OCI-LY1 (cell line): ENCODE measurements around the gene PHOX2A.

ENCODE experiments used
- H2AFZ ChIP-seq: fragments of 200-600 bp; sonication (generic), shearing (Covaris generic); 2 replicates; pipeline ENCODE4 v1.6.0; 2014; ENCODE audit warnings: antibody characterized with exemption, mild to moderate bottlenecking, low read length
- H3F3A ChIP-seq: fragments of 200-600 bp; sonication (generic), shearing (Covaris generic); 2 replicates; pipeline ENCODE4 v1.6.0; 2014; ENCODE audit warnings: mild to moderate bottlenecking, antibody characterized with exemption, low read length, moderate library complexity; ENCODE audit not compliant: insufficient read depth
- H3K27ac ChIP-seq: fragments of 200-600 bp; sonication (generic); 2 replicates; pipeline ENCODE4 v1.5.1; 2014; ENCODE audit warnings: low read length, mixed run types, mild to moderate bottlenecking, low read depth; ENCODE audit not compliant: poor library complexity, severe bottlenecking
- H3K27me3 ChIP-seq: fragments of 200-600 bp; sonication (generic); 2 replicates; pipeline ENCODE4 v1.6.0; 2014; ENCODE audit warnings: antibody characterized with exemption, mild to moderate bottlenecking, low read length, moderate library complexity; ENCODE audit not compliant: insufficient read depth
- H3K36me3 ChIP-seq: fragments of 200-600 bp; sonication (generic); 2 replicates; pipeline ENCODE4 v1.6.1; 2014; ENCODE audit warnings: mild to moderate bottlenecking, antibody characterized with exemption, low read length, moderate library complexity, mixed read lengths; ENCODE audit not compliant: insufficient read depth
- H3K4me1 ChIP-seq: fragments of 200-600 bp; sonication (generic); 2 replicates; pipeline ENCODE4 v1.5.1; 2014; ENCODE audit warnings: mild to moderate bottlenecking, low read length, moderate library complexity; ENCODE audit not compliant: insufficient read depth, severe bottlenecking
- H3K4me2 ChIP-seq: fragments of 200-600 bp; sonication (generic), shearing (Covaris generic); 2 replicates; pipeline ENCODE4 v1.6.1; 2014; ENCODE audit warnings: low read length
- H3K4me3 ChIP-seq: fragments of 200-600 bp; sonication (generic); 2 replicates; pipeline ENCODE4 v1.5.1; 2014; ENCODE audit warnings: low read length, low read depth, mild to moderate bottlenecking, mixed read lengths; ENCODE audit not compliant: poor library complexity, severe bottlenecking
- H3K79me2 ChIP-seq: fragments of 200-600 bp; shearing (Covaris generic); 2 replicates; pipeline ENCODE4 v1.6.1; 2016; ENCODE audit warnings: mixed run types, low read length, mixed read lengths; ENCODE audit not compliant: insufficient read depth
- H3K9ac ChIP-seq: fragments of 200-600 bp; sonication (generic), shearing (Covaris generic); 2 replicates; pipeline ENCODE4 v1.6.1; 2014; ENCODE audit warnings: mild to moderate bottlenecking, low read length, mixed read lengths
- H3K9me2 ChIP-seq: fragments of 200-600 bp; sonication (generic), shearing (Covaris generic); 2 replicates; pipeline ENCODE4 v1.6.1; 2014; ENCODE audit warnings: low read depth, mild to moderate bottlenecking, low read length, mixed read lengths
- H3K9me3 ChIP-seq: fragments of 200-600 bp; shearing (Covaris generic); 2 replicates; pipeline ENCODE4 v1.6.1; 2014; ENCODE audit warnings: low read length, mixed read lengths
- H4K20me1 ChIP-seq: fragments of 200-600 bp; sonication (generic), shearing (Covaris generic); 2 replicates; pipeline ENCODE4 v1.6.0; 2016; ENCODE audit warnings: mild to moderate bottlenecking, low read length; ENCODE audit not compliant: insufficient read depth
- EZH2 ChIP-seq: fragments of 200-600 bp; sonication (generic), shearing (Covaris generic); IDR thresholded peaks from 2 replicates; pipeline ENCODE4 v1.8.0; 2017; ENCODE audit warnings: borderline replicate concordance, mixed run types, mild to moderate bottlenecking, antibody characterized with exemption, low read length, moderate library complexity, mixed read lengths
- TF ChIP-seq, protein P1 (sequence below): fragments of 200-600 bp; sonication (generic), shearing (Covaris generic); IDR thresholded peaks from 2 replicates; pipeline ENCODE4 v1.5.1; 2017; ENCODE audit warnings: mild to moderate bottlenecking, antibody characterized with exemption, low read length, moderate library complexity, mixed read lengths

The PHOX2A gene

GRCh38 chr11:72217841-72218240 lies 26.1 kb downstream of the PHOX2A start:
- Histone ChIP-seq H3K27me3 (no peaks in the 10 kb centered on the region), H4K20me1 (no peaks in the 10 kb centered on the region), H3K9me3 (no peaks in the 10 kb centered on the region), H3K4me3 (no peak overlapping the region), H3K79me2 (no peaks in the 10 kb centered on the region), H3F3A (no peaks in the 10 kb centered on the region), H3K4me1 (peaks cover 19% of the 10 kb centered on the region), H2AFZ (no peak overlapping the region), H3K4me2 (no peak overlapping the region), H3K36me3 (no peaks in the 10 kb centered on the region), H3K27ac (no peak overlapping the region), H3K9ac (no peak overlapping the region), H3K9me2 (no peaks in the 10 kb centered on the region)
- TF ChIP-seq, protein P1, sequence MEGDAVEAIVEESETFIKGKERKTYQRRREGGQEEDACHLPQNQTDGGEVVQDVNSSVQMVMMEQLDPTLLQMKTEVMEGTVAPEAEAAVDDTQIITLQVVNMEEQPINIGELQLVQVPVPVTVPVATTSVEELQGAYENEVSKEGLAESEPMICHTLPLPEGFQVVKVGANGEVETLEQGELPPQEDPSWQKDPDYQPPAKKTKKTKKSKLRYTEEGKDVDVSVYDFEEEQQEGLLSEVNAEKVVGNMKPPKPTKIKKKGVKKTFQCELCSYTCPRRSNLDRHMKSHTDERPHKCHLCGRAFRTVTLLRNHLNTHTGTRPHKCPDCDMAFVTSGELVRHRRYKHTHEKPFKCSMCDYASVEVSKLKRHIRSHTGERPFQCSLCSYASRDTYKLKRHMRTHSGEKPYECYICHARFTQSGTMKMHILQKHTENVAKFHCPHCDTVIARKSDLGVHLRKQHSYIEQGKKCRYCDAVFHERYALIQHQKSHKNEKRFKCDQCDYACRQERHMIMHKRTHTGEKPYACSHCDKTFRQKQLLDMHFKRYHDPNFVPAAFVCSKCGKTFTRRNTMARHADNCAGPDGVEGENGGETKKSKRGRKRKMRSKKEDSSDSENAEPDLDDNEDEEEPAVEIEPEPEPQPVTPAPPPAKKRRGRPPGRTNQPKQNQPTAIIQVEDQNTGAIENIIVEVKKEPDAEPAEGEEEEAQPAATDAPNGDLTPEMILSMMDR = no peak
- no peak for TF ChIP-seq EZH2

GRCh38 chr11:72216638-72217037 lies 27.3 kb downstream of the PHOX2A start, which contains the start of gene FOLR2:
Gene FOLR2, plus strand, starts transcription at chr11:72216794. Its CDS starts 1,791 bp downstream, at chr11:72218585.
- no peak within 1 kb of the TSS for H3K27ac ChIP-seq
- no peaks in the 10 kb centered on the region for H3K27me3 ChIP-seq
- TF ChIP-seq, protein P1 = no peak
- TF ChIP-seq EZH2 = no peak
- H3K9ac ChIP-seq = no peak within 1 kb of the TSS
- H3K9me3 ChIP-seq = no peaks in the 10 kb centered on the region
- H3F3A ChIP-seq = no peaks in the 10 kb centered on the region
- no peaks in the 10 kb centered on the region for H4K20me1 ChIP-seq
- H3K79me2 ChIP-seq = no peaks in the 10 kb centered on the region
- no peak within 1 kb of the TSS for H3K4me3 ChIP-seq
- no peak within 1 kb of the TSS for H2AFZ ChIP-seq
- no peaks in the 10 kb centered on the region for H3K36me3 ChIP-seq
- H3K9me2 ChIP-seq = no peaks in the 10 kb centered on the region
- peaks cover 7% of the 10 kb centered on the region for H3K4me1 ChIP-seq
- H3K4me2 ChIP-seq = no peak within 1 kb of the TSS

GRCh38 chr11:72209101-72209500 lies 34.9 kb downstream of the PHOX2A start:
- H3K4me3 ChIP-seq = no peak overlapping the region
- H4K20me1 ChIP-seq = no peaks in the 10 kb centered on the region
- no peak overlapping the region for H3K9ac ChIP-seq
- no peaks in the 10 kb centered on the region for H3K4me1 ChIP-seq
- no peaks in the 10 kb centered on the region for H3K9me2 ChIP-seq
- TF ChIP-seq EZH2 = no peak
- TF ChIP-seq, protein P1 = no peak
- H3K36me3 ChIP-seq = no peaks in the 10 kb centered on the region
- no peak overlapping the region for H3K27ac ChIP-seq
- no peak overlapping the region for H2AFZ ChIP-seq
- H3F3A ChIP-seq = no peaks in the 10 kb centered on the region
- H3K27me3 ChIP-seq = no peaks in the 10 kb centered on the region
- no peaks in the 10 kb centered on the region for H3K79me2 ChIP-seq
- no peak overlapping the region for H3K4me2 ChIP-seq
- H3K9me3 ChIP-seq = 0 out of 2 replicates have a peak, but pooled peaks cover 3% of the 10 kb centered on the region
